ENCODE measurements around the gene HSP90AB1.

HSP90AB1 gene

DNA sequence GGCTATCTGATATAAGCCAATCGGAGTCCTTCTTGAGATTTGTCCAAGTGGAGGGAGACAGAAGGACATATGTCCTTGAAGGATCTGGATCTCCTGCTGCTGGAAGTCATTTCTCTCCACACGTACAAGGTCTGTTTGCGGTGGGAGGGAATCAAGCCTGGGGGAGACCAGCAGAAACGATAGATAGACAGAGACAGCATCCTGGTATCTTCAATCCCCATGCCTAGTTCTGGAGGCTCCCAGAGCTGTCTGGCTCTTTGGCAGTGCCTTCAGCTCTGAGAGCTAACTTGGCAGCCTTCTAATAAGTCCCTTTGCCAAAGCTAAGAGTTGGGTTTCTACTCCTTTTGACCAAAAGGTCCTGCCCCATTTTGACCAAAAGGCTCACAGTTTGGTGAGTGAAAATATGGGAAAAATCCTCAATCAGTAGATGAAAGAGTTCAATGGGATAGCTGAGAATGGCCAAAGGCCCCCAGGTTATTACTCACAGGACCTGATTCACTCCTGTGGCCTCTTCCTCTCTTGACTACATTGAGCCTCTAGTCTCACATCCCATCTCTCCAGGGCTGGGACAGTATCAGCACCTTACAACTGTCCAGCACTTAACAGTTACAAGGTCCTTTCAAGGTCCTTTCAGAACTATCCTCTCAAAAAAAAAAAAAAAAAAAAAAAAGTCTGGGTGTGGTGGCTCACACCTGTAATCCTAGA, 45.9 kb downstream of the HSP90AB1 start:
- H3K27ac ChIP-seq (ENCODE audit: extremely low read depth, low read depth, low read length): no peak overlapping the region
- POLR2A ChIA-PET: interaction anchor here (0.7 to 2.0 kb wide), 5 partner anchors 13 to 290 kb away, joined by 3 to 6 read pairs (median 4); partner anchors contain the start of gene AARS2
- H3K9me3 ChIP-seq (ENCODE audit: control insufficient read depth, insufficient read depth, low read depth, low read length): no peaks in the 10 kb centered on the region
- no peaks in the 10 kb centered on the region for H3K36me3 ChIP-seq (ENCODE audit: control insufficient read depth in 2 of 2, insufficient read depth in 1 of 2, low read length in 2 of 2)
- no peaks in the 10 kb centered on the region; the same call in 1 of the 2 replicates for H3K4me1 ChIP-seq (ENCODE audit: control insufficient read depth, insufficient read depth, low read length)
- TF ChIP-seq BCL11B (tag by site-specific recombination; IDR thresholded peaks at IDR 0.05; ENCODE audit: low read depth) (no peak), ZNF266 (tag by site-specific recombination; IDR thresholded peaks at IDR 0.05; ENCODE audit: low read depth) (peak; percentile 82; the same call in 1 of the 2 replicates)
- CTCF ChIA-PET: interaction anchor here (0.6 to 2.2 kb wide), 10 partner anchors 9 to 108 kb away, joined by 3 to 13 read pairs (median 3); partner anchors contain the start of gene AARS2
- no peak overlapping the region for H3K4me3 ChIP-seq (ENCODE audit: low read depth, low read length)

DNA sequence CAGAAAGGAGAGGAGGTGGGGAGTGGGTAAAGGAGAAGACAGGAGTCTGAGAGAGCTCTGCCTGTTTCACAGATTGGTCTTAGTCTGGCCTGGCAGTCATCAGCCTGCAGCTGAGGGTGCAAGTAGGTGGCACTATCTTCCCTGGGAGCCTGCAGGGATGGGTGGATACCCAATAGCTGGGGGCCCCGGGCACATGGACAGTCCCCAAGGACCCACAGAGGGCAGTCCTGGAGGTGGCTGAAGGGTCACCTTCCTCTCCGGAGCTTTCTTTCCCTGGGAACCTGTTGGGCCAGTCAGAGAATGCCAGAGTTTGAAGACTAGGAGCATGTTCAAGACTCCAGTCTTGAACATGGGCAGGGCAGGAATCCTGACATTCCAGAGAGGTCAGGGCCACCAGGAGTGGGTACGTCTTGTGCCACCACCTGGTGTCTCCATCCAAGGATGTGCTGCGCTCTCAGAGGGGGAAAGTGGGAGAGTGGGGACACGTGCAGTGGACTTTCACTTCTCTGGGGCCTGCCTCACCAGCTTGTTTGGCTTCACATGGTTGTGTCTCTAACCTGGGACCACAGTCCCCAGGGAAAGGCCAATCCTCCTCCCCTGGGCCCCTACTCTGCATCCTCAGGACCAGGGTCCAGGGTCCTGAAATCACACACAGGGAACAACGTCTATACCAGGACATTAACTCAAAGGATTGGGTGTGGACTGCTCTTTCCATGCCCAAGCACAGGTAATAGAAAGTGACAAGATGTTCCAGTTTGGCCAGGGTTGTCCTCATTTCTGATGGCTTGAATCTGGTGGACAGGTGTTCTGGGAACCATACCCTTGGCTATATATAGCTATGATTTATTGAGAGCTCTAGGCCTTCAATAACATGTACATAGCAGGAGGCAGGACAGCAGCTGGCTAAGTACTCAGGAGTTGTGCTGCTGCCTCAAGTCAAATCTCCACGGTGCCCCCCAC, 48.2 kb downstream of the HSP90AB1 start:
- peaks cover 5 to 6% of the 10 kb centered on the region in 2 experiments; a peak in 1 of 3 replicates for H3K36me3 ChIP-seq (ENCODE audit: control insufficient read depth in 2 of 2, insufficient read depth in 1 of 2, low read length in 2 of 2)
- ChIA-PET CTCF (interaction anchor here (0.6 to 5.5 kb wide), 9 partner anchors 11 to 132 kb away, joined by 3 to 60 read pairs (median 7); partner anchors contain the start of gene AARS2), POLR2A (interaction anchor here (0.6 to 3.0 kb wide), 9 partner anchors 9 to 48 kb away, joined by 3 to 20 read pairs (median 5); partner anchors contain the start of genes AARS2 and HSP90AB1)
- no peak overlapping the region for H3K4me3 ChIP-seq (ENCODE audit: low read depth, low read length)
- no peaks in the 10 kb centered on the region; the same call in 1 of the 2 replicates for H3K4me1 ChIP-seq (ENCODE audit: control insufficient read depth, insufficient read depth, low read length)
- H3K27ac ChIP-seq (ENCODE audit: extremely low read depth, low read depth, low read length): no peak overlapping the region
- TF ChIP-seq ZNF501 (tag by site-specific recombination; IDR thresholded peaks at IDR 0.05) (no peak), ZBTB20 (tag by site-specific recombination; IDR thresholded peaks at IDR 0.05) (peak; percentile 30; the same call in 1 of the 2 replicates), ZSCAN16 (tag by site-specific recombination; IDR thresholded peaks at IDR 0.05) (no peak), PRDM1 (tag by site-specific recombination; IDR thresholded peaks at IDR 0.05) (peak; percentile 79), SCRT2 (tag by site-specific recombination; IDR thresholded peaks at IDR 0.05) (peak; percentile 35; the same call in 1 of the 2 replicates)
- H3K9me3 ChIP-seq (ENCODE audit: control insufficient read depth, insufficient read depth, low read depth, low read length): no peaks in the 10 kb centered on the region

GRCh38 chr6:44297063-44298038, 50.5 kb downstream of the HSP90AB1 start:
- Histone ChIP-seq H3K9me3 (ENCODE audit: control insufficient read depth, insufficient read depth, low read depth, low read length) (no peaks in the 10 kb centered on the region), H3K27ac (ENCODE audit: extremely low read depth, low read depth, low read length) (no peak overlapping the region), H3K4me3 (ENCODE audit: low read depth, low read length) (peak overlapping the region; percentile 44), H3K4me1 (ENCODE audit: control insufficient read depth, insufficient read depth, low read length) (no peaks in the 10 kb centered on the region; the same call in 1 of the 2 replicates), H3K36me3 (ENCODE audit: control insufficient read depth in 2 of 2, insufficient read depth in 1 of 2, low read length in 2 of 2) (peaks cover 13 to 27% of the 10 kb centered on the region in 2 experiments; a peak in 1 of 3 replicates)
- ChIA-PET POLR2A (interaction anchor here (1.6 to 3.0 kb wide), 5 partner anchors 9 to 51 kb away, joined by 7 to 20 read pairs (median 13); partner anchors contain the start of genes AARS2 and HSP90AB1), CTCF (interaction anchor here (0.5 to 5.5 kb wide), 8 partner anchors 12 to 44 kb away, joined by 3 to 60 read pairs (median 6); partner anchors contain the start of gene AARS2)
- TF ChIP-seq IKZF3 (tag by site-specific recombination; IDR thresholded peaks at IDR 0.05): 0 out of 2 replicates have a peak, but pooled peaks have one; percentile 19
- TF ChIP-seq, protein P1, sequence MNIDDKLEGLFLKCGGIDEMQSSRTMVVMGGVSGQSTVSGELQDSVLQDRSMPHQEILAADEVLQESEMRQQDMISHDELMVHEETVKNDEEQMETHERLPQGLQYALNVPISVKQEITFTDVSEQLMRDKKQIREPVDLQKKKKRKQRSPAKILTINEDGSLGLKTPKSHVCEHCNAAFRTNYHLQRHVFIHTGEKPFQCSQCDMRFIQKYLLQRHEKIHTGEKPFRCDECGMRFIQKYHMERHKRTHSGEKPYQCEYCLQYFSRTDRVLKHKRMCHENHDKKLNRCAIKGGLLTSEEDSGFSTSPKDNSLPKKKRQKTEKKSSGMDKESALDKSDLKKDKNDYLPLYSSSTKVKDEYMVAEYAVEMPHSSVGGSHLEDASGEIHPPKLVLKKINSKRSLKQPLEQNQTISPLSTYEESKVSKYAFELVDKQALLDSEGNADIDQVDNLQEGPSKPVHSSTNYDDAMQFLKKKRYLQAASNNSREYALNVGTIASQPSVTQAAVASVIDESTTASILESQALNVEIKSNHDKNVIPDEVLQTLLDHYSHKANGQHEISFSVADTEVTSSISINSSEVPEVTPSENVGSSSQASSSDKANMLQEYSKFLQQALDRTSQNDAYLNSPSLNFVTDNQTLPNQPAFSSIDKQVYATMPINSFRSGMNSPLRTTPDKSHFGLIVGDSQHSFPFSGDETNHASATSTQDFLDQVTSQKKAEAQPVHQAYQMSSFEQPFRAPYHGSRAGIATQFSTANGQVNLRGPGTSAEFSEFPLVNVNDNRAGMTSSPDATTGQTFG (tag by site-specific recombination; IDR thresholded peaks at IDR 0.05; ENCODE audit: borderline replicate concordance): no peak
- TF ChIP-seq, protein P2, sequence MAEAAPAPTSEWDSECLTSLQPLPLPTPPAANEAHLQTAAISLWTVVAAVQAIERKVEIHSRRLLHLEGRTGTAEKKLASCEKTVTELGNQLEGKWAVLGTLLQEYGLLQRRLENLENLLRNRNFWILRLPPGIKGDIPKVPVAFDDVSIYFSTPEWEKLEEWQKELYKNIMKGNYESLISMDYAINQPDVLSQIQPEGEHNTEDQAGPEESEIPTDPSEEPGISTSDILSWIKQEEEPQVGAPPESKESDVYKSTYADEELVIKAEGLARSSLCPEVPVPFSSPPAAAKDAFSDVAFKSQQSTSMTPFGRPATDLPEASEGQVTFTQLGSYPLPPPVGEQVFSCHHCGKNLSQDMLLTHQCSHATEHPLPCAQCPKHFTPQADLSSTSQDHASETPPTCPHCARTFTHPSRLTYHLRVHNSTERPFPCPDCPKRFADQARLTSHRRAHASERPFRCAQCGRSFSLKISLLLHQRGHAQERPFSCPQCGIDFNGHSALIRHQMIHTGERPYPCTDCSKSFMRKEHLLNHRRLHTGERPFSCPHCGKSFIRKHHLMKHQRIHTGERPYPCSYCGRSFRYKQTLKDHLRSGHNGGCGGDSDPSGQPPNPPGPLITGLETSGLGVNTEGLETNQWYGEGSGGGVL (tag by site-specific recombination; IDR thresholded peaks at IDR 0.05): peak; percentile 35; the same call in 1 of the 2 replicates
- peak; percentile 79 for TF ChIP-seq GLIS1 (tag by site-specific recombination; IDR thresholded peaks at IDR 0.05)
- TF ChIP-seq GLIS2 (tag by site-specific recombination; IDR thresholded peaks at IDR 0.05): peak; percentile 74
- TF ChIP-seq, protein P3, sequence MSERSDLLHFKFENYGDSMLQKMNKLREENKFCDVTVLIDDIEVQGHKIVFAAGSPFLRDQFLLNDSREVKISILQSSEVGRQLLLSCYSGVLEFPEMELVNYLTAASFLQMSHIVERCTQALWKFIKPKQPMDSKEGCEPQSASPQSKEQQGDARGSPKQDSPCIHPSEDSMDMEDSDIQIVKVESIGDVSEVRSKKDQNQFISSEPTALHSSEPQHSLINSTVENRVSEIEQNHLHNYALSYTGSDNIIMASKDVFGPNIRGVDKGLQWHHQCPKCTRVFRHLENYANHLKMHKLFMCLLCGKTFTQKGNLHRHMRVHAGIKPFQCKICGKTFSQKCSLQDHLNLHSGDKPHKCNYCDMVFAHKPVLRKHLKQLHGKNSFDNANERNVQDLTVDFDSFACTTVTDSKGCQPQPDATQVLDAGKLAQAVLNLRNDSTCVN (tag by site-specific recombination; optimal IDR thresholded peaks at IDR 0.05): peak; percentile 79
- TF ChIP-seq HOXC10 (CRISPR knock-in tag; IDR thresholded peaks at IDR 0.05): no peak
- 0 out of 2 replicates have a peak, but pooled peaks have one; percentile 22 for TF ChIP-seq PRDM4 (tag by site-specific recombination; IDR thresholded peaks at IDR 0.05)
- TF ChIP-seq ZNF561 (tag by site-specific recombination; IDR thresholded peaks at IDR 0.05; ENCODE audit: borderline replicate concordance): peak; percentile 46; the same call in 1 of the 2 replicates
